GM21529 (cell line): ENCODE measurements around the gene P3H4.

ENCODE experiments used
- ATAC-seq: cut with Tn5 transposase; IDR thresholded peaks from one replicate; pipeline ENCODE4 v1.9.1; 2021; ENCODE audit not compliant: unreplicated experiment

Gene P3H4

DNA sequence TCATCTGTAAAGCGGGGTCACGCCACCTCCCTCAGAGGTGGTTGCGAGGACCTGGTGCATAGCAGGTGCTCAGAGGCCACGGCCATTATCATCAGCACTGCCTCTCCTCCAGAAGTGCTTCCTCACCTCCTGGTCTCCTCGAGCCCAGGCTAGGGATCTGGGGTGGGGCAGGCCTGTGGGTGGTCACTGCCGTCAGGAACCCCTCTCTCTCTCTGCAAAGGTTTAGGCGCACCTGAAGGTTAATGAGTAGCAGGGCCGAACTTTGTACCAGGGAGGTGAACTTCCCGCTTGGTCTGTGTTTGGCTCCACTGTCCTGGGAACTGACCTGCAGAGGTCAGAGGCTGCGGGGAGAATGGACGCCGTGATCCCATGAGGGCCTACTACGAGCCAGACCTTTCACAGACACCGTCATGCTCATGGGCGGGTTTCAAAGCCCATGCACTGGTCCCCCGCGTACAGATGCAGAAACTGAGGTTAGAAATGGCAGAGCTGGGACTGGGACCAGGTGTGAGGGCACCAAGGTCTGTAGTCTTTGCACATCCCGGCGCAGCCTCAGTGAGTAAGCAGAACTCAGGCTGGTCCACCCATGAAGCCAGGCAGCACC lies 39.1 kb downstream of the P3H4 start:
- no peak for ATAC-seq

DNA sequence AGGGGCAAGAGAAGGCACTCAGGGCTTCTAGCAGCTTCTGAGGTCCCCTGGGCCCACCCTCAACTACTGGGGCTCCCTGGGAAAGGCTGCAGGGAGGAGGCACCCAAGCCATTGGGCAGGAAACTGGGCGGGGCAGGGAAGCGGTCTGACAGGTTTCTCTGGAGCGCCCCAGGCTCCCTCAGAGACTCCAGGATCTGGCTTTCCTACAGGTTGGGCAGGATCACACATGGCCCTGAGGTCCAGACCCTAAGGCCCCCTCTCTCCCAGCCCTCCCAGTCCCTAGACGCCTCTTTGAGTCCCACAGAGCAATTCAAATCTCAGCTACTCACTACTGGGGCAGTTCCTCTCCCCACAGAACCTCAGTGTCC lies 39.5 kb downstream of the P3H4 start:
- ATAC-seq, result no peak

DNA sequence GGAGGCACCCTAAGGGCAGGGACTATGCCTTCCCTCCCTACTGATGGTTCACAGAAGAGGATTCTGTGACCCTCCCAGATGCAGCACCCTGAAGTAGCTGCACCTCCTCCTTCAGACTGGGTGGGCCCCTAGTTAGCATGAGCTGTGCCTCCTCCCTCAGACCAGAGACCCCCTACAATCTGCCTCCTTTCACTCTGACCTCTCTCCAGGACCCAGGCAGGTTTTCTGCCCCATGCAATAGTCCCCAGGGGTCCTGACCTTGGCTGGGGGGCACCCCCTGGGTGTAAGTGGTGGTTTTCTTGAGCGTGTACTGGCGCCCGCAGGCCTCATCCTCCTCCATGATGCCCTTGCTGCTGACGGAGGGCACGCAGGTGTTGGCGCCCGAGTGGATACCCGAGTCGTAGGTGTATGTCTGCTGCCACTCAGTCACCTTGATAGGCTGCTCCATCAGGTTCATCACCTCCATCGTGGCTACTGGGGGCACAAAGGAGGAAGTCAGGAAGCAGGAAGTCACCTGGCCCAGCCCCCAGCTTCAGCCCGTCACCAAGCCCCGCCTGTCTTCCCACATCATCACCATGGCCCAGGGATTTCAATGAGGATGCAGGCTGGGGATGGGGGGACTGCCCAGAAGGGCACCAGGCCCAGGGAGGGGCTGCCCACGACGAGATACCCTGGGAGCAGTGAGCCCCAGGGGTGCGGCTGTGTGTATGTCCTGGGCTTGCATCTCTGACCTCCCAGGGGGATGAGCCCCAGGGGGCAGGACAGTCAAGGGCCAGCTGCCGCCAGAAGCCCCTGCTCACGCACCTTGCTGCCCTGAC lies 40.2 kb downstream of the P3H4 start:
- ATAC-seq, result no peak

DNA sequence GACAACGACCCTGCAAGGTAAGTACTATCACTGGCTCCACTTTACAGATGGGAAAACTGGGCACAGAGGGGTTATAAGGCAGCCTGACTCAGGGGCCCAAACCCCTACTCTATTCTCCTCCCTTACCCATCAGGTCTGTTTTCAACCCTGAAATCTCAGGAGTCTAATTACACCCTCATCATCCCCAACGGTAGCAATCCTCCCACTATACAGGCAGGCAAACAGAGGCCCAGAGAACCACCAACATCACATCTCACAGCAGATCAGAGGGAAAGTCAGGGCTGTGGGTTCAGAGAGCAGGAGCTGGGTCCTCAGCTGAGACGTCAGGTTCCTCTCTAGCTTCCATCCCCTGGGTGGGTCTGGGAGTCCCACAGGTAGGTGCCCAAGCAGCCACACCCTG lies 41.8 kb downstream of the P3H4 start:
- ATAC-seq, result no peak

DNA sequence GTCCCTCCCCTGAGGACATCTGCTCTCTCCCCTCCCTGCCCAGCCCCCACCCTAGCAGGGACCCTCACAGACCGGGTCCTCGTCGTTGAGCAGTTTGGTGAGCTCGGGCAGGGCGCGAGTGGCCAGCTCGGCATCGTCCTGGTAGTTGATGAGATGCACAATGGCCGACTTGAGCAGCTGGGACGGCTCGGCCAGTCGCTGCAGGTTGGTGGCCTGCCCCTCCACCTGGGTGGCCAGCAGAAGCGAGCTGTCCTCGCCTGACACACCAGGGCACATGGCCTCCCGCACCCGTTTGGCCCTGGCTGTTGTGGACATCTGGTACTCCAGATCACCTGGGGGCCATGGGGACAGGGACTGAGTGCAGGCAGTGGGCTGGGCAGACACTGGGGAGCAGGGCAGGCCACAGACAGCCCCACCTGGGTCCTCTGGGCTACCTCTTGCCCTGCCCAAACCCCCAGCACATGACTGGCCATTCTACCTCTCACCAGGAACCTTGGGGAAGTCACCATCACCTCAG lies 42.3 kb downstream of the P3H4 start:
- no peak for ATAC-seq

DNA sequence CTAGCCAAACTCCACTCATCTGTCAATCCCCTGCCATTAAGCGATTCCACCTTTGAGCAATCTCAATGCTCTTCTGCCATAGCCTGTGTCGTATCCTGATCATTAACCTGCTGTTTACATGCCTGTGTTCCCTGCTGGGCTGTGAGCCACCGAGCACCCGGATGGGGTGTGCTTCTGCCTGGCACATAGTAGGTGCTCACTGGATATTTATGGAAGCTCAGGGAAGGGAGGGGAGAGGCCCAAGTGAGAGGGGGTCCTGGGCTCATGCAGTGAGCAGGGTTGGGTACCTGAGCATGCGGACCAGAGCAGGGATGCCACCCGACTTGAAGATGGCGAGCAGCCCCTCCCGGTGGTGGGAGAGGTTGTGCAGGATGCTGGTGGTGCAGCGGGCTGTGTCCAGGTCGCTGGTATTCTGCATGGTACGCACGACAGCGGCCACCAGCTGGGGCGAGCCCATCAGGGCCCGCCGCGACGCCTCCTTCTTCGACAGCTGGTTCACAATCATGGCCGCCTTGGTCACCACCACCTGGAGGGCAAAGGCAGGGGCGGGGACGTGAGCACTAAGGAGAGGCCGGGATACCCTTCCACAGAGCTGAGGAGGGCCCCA lies 43.0 kb downstream of the P3H4 start:
- ATAC-seq, result no peak

DNA sequence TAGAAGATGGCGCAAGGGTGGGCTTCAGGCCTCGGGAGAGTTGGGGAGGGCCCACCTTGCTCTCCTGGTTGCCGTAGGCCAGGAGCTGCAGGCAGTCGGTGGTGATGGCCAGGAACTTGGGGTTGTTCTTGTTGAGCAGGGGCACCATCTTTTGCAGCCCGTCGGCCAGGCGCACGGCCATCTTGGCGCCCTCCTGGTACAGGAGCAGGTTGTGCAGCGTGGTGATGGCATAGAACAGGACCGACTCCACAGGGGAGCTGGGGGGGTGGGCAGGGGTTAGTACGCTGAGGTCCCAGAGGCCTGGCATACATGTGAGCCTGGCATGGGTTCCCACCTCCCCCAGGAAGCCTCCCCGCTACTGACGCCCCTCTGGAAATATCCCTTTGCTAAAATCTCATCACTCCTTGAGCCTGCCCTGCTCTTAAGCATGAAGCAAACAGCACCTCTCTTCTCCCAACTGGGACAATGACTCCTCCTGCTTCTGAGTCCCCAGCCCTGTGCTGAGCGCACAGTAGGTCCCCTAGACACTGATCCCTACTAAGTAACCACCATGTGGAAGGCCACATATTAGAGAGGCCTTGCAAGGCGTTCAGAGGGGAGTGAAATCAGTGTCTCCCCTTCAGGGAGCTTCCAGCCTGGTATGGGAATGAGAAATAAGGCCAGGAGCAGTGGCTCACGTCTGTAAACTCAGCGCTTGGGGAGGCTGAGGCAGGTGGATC lies 44.3 kb downstream of the P3H4 start:
- no peak for ATAC-seq

DNA sequence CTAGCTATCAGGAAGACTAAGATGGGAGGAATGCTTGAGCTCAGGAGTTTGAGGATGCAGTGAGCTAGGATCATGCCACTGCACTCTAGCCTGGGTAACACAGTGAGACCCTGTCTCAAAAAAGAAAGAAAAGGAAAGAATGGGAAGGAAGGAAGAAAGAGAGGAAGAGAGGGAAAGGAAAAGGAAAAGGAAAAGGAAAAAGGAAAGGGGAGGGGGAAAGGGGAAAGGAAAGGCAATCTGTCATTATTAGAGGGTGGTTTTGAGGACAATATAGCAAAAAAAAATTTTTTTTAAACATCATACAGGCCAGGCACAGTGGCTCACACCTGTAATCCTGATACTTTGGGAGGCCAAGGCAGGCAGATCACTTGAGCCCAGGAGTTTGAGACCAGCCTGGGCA lies 45.6 kb downstream of the P3H4 start:
- no peak for ATAC-seq

DNA sequence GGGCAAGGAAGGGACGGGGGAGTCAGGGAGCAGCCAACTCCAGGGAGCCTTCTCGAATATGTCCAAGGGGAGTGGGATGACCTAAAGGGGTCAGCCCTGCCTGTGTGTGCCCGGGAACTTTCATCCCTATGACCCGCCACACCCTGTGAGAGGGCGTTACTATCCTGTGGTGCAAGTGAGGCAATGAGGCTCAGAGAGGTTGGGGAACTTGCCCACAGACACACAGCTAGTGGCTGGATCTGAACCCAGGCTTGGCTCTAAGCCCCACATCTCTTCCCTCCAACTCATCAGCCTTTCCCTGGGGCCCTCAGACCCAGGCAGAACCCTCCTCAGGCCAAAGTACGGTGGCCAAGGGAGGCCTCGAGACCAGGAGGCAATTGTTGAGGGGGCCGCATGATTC lies 48.4 kb downstream of the P3H4 start:
- no peak for ATAC-seq

DNA sequence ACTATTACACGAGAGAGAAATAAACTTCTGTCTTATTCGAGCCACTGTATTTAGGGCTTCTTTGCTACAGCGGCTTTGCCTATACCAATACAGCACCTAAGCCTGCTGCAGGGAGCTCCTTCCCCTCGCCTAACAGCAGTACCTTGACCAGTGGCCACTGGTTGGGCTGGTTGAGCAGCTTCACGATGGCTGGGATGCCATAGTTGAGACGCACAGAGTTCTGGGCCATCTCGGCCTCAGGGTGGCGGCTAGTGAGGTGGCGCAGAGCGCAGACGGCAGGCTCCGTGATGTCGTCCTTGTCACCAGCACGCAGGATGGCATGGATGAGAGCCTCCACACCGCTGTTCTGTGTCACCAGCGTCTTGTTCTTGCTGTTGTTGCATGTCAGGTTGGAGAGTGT lies 48.9 kb downstream of the P3H4 start:
- ATAC-seq, result no peak

DNA sequence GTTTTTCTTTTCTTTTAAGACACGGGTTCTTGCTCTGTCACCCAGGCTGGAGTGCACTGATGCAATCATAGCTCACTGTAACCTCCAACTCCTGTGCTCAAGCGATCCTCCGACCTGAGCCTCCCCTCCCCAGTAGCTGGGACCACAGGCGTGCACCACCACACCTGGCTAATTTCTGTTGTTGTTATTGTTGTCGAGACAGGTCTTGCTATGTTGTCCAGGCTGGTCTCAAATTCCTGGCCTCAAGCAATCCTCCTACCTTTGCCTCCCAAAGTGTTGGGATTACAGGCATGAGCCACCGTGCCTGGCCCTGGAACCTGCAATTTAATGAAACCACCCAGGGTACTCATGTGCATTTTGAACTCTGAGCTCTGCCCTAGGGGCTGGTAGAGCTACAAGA lies 49.4 kb downstream of the P3H4 start:
- no peak for ATAC-seq

DNA sequence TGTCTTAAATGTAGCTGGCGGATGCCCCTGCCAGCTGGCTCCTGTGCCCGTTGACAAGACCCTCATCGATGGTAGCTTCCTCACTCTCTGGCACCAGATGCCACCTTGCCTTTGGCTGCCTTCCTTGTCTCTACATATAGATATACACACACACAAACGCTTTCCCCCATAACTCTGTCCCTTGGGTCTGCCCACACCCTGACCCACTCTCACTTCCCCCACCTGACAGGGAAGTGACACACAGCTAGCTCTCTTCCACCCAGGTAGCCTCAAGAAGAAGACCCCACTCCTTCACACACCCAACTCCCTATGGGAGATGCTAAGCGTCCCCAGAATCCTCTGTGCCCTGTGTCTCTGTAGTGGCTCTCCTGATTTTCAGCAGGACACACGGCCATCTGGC lies 50.9 kb downstream of the P3H4 start:
- ATAC-seq, result no peak

DNA sequence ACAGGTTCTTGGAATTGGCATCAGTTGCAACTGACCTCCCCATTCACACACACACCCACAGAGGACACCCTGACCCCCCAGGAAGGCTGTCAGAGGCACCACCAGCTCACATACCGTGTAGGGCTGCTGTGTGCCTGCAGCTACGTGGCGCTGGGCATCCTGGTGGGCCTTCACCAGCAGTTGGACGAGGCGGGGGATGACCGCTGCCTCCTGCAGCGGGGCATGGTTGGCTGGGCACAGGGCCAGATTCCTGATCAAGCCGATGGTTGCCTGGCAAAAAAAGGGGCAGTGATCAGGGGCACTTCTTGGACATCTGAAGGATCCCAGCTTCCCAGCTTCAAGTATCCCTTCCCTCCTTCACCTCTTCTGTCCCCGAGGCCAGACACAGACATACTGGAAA lies 53.1 kb downstream of the P3H4 start:
- ATAC-seq, result no peak

DNA sequence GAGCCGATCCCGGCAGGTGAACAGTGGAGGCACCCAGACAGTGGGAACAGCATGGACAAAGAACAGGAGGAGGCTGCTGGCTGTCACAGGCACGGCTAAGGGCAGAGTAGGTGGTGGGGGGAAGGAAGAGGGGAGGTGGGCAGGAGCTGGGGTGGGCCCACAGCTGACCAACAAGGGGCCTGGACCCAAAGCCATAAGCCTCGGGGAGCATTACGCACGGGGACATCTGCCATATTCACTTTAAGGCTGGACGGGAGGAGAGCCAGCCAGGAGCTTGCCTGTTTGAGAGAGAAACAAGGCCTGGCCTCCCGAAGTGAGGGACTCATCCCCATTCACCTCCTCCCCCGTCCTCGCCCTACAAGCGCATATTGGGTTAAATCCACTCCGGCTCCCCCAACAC lies 57.7 kb downstream of the P3H4 start:
- no peak for ATAC-seq
